ENCODE results near the gene CFDP1.

The CFDP1 gene

DNA sequence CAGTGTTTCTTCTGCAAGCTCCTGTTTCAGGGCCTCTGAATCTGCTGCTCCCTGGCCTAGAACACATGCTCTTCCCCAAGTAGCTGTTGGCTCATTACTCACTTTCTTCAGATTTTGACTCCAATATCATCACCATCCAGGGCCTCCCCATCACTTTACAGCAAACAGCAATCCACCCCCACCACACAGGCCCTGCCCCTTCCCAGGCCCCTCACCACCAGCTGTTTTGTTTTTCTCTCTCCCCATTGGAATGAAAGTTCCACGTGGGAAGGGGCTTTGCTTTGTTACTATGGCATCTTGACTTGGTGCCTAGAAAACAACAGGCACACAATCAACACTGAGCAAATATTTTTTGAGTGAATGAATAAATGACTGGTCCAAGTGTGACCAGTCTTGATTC, 27.1 kb upstream of the CFDP1 start:
- Histone ChIP-seq H3K9me3 (ENCODE audit: control insufficient read depth, insufficient read depth, low read depth, low read length) (no peaks in the 10 kb centered on the region), H3K36me3 (ENCODE audit: control insufficient read depth in 2 of 2, insufficient read depth in 1 of 2, low read length in 2 of 2) (no peaks in the 10 kb centered on the region; a peak in 1 of 3 replicates), H3K27ac (ENCODE audit: extremely low read depth, low read depth, low read length) (no peak overlapping the region), H3K4me1 (ENCODE audit: control insufficient read depth, insufficient read depth, low read length) (peaks cover 29% of the 10 kb centered on the region), H3K4me3 (ENCODE audit: low read depth, low read length) (no peak overlapping the region)
- CTCF ChIA-PET: interaction anchor here (0.9 kb wide), 1 partner anchor 260 kb away, joined by 4 read pairs; no protein-coding TSS in a partner anchor
- TF ChIP-seq ZSCAN23 (tag by site-specific recombination; IDR thresholded peaks at IDR 0.05): no peak
- no peak for TF ChIP-seq ZNF146 (tag by site-specific recombination; IDR thresholded peaks at IDR 0.05)
- TF ChIP-seq ZBTB6 (tag by site-specific recombination; IDR thresholded peaks at IDR 0.05): no peak
- TF ChIP-seq ZNF501 (tag by site-specific recombination; IDR thresholded peaks at IDR 0.05): no peak
- TF ChIP-seq ZIC2 (tag by site-specific recombination; IDR thresholded peaks at IDR 0.05): 0 out of 2 replicates have a peak, but pooled peaks have one; percentile 19
- POLR2A ChIA-PET: no interaction called here

DNA sequence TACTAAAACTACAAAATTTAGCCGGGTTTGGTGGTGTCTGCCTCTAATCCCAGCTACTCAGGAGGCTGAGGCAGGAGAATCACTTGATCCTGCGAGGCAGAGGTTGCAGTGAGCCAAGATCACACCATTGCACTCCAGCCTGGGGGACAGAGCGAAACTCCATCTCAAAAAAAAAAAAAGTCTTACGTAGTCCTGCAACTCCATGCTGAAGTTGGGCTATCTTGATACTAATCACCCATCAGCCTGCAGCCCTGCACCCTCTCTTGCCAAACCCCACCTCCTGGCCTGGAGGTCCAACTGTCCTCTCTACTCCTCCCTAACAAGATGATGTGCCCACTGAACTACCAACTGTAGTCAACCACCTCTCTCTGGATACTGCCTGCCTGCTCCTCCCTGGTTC, 26.4 kb upstream of the CFDP1 start:
- CTCF ChIA-PET: no interaction called here
- TF ChIP-seq, protein P1, sequence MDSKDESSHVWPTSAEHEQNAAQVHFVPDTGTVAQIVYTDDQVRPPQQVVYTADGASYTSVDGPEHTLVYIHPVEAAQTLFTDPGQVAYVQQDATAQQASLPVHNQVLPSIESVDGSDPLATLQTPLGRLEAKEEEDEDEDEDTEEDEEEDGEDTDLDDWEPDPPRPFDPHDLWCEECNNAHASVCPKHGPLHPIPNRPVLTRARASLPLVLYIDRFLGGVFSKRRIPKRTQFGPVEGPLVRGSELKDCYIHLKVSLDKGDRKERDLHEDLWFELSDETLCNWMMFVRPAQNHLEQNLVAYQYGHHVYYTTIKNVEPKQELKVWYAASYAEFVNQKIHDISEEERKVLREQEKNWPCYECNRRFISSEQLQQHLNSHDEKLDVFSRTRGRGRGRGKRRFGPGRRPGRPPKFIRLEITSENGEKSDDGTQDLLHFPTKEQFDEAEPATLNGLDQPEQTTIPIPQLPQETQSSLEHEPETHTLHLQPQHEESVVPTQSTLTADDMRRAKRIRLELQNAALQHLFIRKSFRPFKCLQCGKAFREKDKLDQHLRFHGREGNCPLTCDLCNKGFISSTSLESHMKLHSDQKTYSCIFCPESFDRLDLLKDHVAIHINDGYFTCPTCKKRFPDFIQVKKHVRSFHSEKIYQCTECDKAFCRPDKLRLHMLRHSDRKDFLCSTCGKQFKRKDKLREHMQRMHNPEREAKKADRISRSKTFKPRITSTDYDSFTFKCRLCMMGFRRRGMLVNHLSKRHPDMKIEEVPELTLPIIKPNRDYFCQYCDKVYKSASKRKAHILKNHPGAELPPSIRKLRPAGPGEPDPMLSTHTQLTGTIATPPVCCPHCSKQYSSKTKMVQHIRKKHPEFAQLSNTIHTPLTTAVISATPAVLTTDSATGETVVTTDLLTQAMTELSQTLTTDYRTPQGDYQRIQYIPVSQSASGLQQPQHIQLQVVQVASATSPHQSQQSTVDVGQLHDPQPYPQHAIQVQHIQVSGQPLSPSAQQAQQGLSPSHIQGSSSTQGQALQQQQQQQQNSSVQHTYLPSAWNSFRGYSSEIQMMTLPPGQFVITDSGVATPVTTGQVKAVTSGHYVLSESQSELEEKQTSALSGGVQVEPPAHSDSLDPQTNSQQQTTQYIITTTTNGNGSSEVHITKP (tag by site-specific recombination; IDR thresholded peaks at IDR 0.05): peak; percentile 88
- TF ChIP-seq BCL11B (tag by site-specific recombination; IDR thresholded peaks at IDR 0.05; ENCODE audit: low read depth): no peak
- TF ChIP-seq ZNF133 (tag by site-specific recombination; IDR thresholded peaks at IDR 0.05): no peak
- no peak for TF ChIP-seq KLF9 (tag by site-specific recombination; IDR thresholded peaks at IDR 0.05; ENCODE audit: low read depth)
- no peak for TF ChIP-seq ZBTB6 (tag by site-specific recombination; IDR thresholded peaks at IDR 0.05)
- H3K4me1 ChIP-seq (ENCODE audit: control insufficient read depth, insufficient read depth, low read length): peaks cover 29% of the 10 kb centered on the region

DNA sequence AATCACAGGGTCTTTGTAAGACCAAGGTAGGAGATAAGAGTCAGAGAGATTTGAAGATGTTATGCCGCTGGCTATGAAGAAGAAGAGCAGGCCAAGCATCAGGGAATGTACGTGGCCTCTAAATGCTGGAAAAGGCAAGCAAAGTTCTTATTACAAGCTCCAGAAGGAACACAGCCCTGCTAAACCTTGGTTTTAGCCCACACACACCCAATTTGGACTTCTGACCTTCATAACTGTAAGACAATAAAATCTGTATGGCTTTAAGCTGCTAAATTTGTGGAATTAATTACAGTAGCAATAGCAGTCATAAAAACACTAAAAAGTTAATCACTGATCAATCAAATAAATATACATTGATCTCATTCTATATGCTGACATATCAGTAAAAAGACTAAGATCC, 25.1 kb upstream of the CFDP1 start:
- H3K4me3 ChIP-seq (ENCODE audit: low read depth, low read length): no peak overlapping the region
- H3K27ac ChIP-seq (ENCODE audit: extremely low read depth, low read depth, low read length): no peak overlapping the region
- H3K9me3 ChIP-seq (ENCODE audit: control insufficient read depth, insufficient read depth, low read depth, low read length): no peaks in the 10 kb centered on the region
- H3K4me1 ChIP-seq (ENCODE audit: control insufficient read depth, insufficient read depth, low read length): peaks cover 33% of the 10 kb centered on the region
- no peaks in the 10 kb centered on the region; a peak in 1 of 3 replicates for H3K36me3 ChIP-seq (ENCODE audit: control insufficient read depth in 2 of 2, insufficient read depth in 1 of 2, low read length in 2 of 2)
- POLR2A ChIA-PET: no interaction called here
- CTCF ChIA-PET: no interaction called here
- TF ChIP-seq, protein P2, sequence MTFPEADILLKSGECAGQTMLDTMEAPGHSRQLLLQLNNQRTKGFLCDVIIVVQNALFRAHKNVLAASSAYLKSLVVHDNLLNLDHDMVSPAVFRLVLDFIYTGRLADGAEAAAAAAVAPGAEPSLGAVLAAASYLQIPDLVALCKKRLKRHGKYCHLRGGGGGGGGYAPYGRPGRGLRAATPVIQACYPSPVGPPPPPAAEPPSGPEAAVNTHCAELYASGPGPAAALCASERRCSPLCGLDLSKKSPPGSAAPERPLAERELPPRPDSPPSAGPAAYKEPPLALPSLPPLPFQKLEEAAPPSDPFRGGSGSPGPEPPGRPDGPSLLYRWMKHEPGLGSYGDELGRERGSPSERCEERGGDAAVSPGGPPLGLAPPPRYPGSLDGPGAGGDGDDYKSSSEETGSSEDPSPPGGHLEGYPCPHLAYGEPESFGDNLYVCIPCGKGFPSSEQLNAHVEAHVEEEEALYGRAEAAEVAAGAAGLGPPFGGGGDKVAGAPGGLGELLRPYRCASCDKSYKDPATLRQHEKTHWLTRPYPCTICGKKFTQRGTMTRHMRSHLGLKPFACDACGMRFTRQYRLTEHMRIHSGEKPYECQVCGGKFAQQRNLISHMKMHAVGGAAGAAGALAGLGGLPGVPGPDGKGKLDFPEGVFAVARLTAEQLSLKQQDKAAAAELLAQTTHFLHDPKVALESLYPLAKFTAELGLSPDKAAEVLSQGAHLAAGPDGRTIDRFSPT (tag by site-specific recombination; IDR thresholded peaks at IDR 0.05): no peak
- TF ChIP-seq ZNF660 (tag by site-specific recombination; IDR thresholded peaks at IDR 0.05) (no peak), MYNN (tag by site-specific recombination; IDR thresholded peaks at IDR 0.05; ENCODE audit: borderline replicate concordance) (no peak), IKZF3 (tag by site-specific recombination; IDR thresholded peaks at IDR 0.05) (peak; percentile 25; the same call in 1 of the 2 replicates), ZNF654 (tag by site-specific recombination; IDR thresholded peaks at IDR 0.05; ENCODE audit: low read depth) (no peak), ZBTB17 (tag by site-specific recombination; IDR thresholded peaks at IDR 0.05) (0 out of 2 replicates have a peak, but pooled peaks have one; percentile 63), ZNF624 (tag by site-specific recombination; IDR thresholded peaks at IDR 0.05) (no peak), ZNF48 (tag by site-specific recombination; IDR thresholded peaks at IDR 0.05) (no peak), REST (tag by site-specific recombination; IDR thresholded peaks at IDR 0.05) (no peak)

More for the DNA sequence above, 26.4 kb upstream of the CFDP1 start:
- Histone ChIP-seq H3K36me3 (ENCODE audit: control insufficient read depth in 2 of 2, insufficient read depth in 1 of 2, low read length in 2 of 2) (no peaks in the 10 kb centered on the region; a peak in 1 of 3 replicates), H3K9me3 (ENCODE audit: control insufficient read depth, insufficient read depth, low read depth, low read length) (no peaks in the 10 kb centered on the region), H3K4me3 (ENCODE audit: low read depth, low read length) (no peak overlapping the region), H3K27ac (ENCODE audit: extremely low read depth, low read depth, low read length) (no peak overlapping the region)
- POLR2A ChIA-PET: no interaction called here
